Spinal cord (tissue), 10 donors: ENCODE measurements around the gene MYO1A. TPM values are rescaled to one million over a fixed set of nuclear protein-coding genes. Genes with fewer than 3 reads are reported as not detected.

Source experiments
- DNase-seq, 6 donors: peaks; one replicate each; pipeline versions ENCODE4 v3.0.0 to v3.0.0-alpha.2; 2013 to 2015; ENCODE audit warnings: low spot score in 6 of 6, low read depth in 4 of 6
- H3K27ac ChIP-seq: one replicate; pipeline ENCODE4 v1.5.1; 2013; ENCODE audit warnings: low read depth, low read length, control low read depth
- H3K27me3 ChIP-seq: one replicate; pipeline ENCODE4 v1.6.1; 2013; ENCODE audit warnings: low read length; ENCODE audit not compliant: control insufficient read depth, insufficient read depth
- H3K36me3 ChIP-seq: one replicate; pipeline ENCODE4 v1.6.1; 2013; ENCODE audit warnings: low read length; ENCODE audit not compliant: control insufficient read depth, insufficient read depth
- H3K4me1 ChIP-seq: one replicate; pipeline ENCODE4 v1.6.1; 2013; ENCODE audit warnings: low read length; ENCODE audit not compliant: control insufficient read depth, insufficient read depth
- H3K4me3 ChIP-seq: one replicate; pipeline ENCODE4 v1.5.1; 2013; ENCODE audit warnings: low read depth, low read length, control low read depth
- H3K9me3 ChIP-seq: one replicate; pipeline ENCODE4 v1.6.1; 2013; ENCODE audit warnings: low read length; ENCODE audit not compliant: control insufficient read depth, insufficient read depth
- WGBS: methylation state at CpG from one replicate; pipeline ENCODE4 v1.1.5; 2013; ENCODE audit warnings: missing lambda C conversion rate; ENCODE audit not compliant: insufficient coverage; 5-methylcytosine and 5-hydroxymethylcytosine counted together
- polyA plus RNA-seq, 2 donors: library from polyadenylated mRNA; unstranded; fragments of 120-200 nt; gene quantifications; one replicate each; pipeline ENCODE4 v1.2.1, GENCODE V29; 2013; ENCODE audit not compliant: insufficient read length in 2 of 2
- total RNA-seq, 2 donors: library from RNA; depleted of rRNA in 1 of 2; stranded (reverse); fragments of 120-200 nt in 1 of 2; fragments of >200 nt in 1 of 2; gene quantifications; one replicate each; pipeline versions ENCODE4 v1.2.3 to v1.2.4, GENCODE V29; 2013 to 2014
- donor health status: healthy.

MYO1A gene
- total and polyA plus RNA-seq, 4 donors: 0.17 to 0.69 (median 0.28) TPM; not detected in 1

DNA sequence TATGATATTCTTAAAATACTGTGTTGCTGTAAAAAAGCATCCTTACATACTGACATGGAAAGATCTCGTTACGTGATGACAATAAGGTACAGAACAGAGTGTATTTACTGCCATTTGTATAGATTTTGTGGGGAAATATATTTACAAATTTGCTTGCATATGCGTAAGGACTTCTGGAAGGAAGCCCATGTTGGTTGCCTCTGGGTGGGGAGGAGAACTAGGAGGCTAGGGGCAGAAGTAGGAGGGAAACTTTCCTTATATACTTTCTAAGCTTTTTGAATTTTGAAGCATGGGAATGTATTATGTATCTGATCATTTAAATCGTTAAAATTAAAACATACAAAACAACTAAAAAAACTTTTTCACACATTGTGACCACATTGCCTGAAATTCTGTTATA is 9.7 kb downstream of the MYO1A start:
- Histone ChIP-seq H3K36me3 (no peaks in the 10 kb centered on the region), H3K4me3 (no peak overlapping the region), H3K4me1 (no peaks in the 10 kb centered on the region), H3K9me3 (no peaks in the 10 kb centered on the region), H3K27me3 (no peaks in the 10 kb centered on the region), H3K27ac (no peak overlapping the region)
- 90% methylated on average over 2 of the region's 4 CpGs for WGBS
- no peak for DNase-seq

DNA sequence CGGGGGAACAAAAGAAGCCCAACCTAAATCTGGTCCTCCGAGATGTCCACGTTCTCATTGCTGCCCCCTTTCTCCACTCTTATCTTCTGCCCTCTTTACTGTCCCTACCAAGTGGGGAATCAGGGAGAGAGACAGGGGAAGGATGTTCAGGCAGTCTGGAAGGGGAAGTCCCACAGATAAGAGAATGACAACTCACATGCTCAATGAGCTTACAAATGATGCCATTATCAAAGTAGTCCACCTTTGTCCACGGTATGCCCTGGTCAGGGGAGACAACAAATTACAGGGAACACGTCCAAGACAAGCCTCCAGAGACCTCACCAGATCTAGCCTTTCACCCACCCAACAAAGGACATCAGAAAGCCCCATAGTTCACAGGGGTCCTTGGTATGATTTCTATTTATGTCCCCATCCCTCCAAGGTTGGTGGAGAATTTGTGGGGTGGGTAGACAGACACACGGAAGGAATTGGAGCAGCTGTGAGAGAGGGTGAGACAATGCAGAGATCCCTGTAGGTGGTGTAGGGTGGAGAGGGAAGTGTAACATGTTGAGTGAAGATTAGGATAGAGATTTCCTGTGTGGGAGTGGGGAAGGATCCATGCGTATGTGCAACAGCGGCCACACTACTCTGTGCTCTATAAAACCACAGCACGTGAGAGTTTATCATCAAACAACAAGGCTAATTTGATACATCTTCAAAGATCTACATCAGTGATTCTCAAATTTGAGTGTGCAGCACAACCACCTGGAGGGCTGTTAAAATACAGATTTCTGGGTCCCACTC is 10.7 kb downstream of the MYO1A start:
- no peak for DNase-seq
- Histone ChIP-seq H3K27ac (no peak overlapping the region), H3K9me3 (no peaks in the 10 kb centered on the region), H3K27me3 (no peaks in the 10 kb centered on the region), H3K4me1 (no peaks in the 10 kb centered on the region), H3K4me3 (no peak overlapping the region), H3K36me3 (no peaks in the 10 kb centered on the region)
- 85% methylated on average over 3 of the region's 9 CpGs for WGBS

DNA sequence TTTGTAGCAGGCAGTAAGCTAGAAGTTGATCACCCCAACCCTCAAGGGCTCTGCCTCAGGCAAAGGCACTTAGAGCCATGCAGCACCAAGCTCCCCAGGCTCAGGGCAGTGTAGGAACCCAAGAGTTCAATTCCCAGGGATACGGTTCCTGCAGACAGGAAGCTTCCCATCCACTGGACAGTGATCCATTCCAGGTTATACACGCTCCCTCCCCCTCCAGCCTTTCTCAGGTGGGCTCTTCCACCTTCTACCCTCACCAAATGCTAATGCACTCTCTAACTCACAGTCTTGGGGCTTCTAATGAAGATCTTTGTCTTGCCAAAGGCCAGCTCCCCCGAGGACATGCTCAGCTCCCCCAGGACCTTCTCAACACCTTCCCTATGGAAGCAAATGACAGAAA is 12.7 kb downstream of the MYO1A start:
- WGBS: 58% methylated on average over 2 of the region's 3 CpGs
- Histone ChIP-seq H3K9me3 (no peaks in the 10 kb centered on the region), H3K4me1 (no peaks in the 10 kb centered on the region), H3K36me3 (no peaks in the 10 kb centered on the region), H3K27ac (no peak overlapping the region), H3K4me3 (no peak overlapping the region), H3K27me3 (no peaks in the 10 kb centered on the region)
- no peak for DNase-seq

DNA sequence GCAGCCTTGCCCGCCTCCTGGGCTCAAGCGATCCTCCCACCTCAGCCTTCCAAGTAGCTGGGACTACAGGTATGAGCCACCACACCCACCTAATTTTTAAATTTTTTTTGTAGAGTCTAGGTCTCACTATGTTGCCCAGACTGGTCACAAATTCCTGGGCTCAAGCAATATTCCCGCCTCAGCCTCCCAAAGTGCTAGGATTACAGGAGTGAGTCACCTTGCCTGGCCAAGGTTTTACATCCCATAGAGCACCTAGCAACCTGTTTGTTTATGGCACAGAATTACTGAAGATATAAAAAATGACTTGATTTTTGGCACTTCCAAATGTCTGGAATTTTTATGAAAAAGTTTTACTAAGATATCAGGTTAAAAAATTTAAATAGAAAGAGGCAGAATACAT is 16.5 kb downstream of the MYO1A start:
- no peak for DNase-seq
- H3K4me1 ChIP-seq: peaks cover 4% of the 10 kb centered on the region
- H3K4me3 ChIP-seq: no peak overlapping the region
- no peak overlapping the region for H3K27ac ChIP-seq
- 92% methylated on average over 3 of the region's 3 CpGs for WGBS
- no peaks in the 10 kb centered on the region for H3K27me3 ChIP-seq
- no peaks in the 10 kb centered on the region for H3K36me3 ChIP-seq
- H3K9me3 ChIP-seq: no peaks in the 10 kb centered on the region

DNA sequence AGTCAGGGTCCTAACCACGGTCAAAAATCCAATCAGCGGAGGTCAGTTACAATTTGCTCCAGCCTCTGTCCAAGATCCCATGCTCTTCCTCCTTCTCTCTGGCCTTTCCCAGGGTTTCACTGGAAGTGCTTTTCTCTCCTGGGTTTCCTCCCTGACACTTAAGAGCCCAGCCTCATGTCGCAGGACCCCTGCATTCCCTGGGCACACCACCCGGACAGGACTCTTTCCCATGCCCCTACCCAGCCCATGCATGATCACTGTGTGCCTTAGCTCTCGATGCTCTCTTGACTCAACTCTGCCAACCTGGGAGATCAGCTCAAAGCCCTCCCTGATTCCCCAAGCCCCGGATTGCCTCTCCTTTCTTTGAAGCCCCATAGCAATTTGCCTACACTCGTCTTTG is 18.1 kb downstream of the MYO1A start:
- no peak for DNase-seq
- H3K4me1 ChIP-seq: peaks cover 15% of the 10 kb centered on the region
- no peaks in the 10 kb centered on the region for H3K27me3 ChIP-seq
- H3K27ac ChIP-seq: no peak overlapping the region
- no peaks in the 10 kb centered on the region for H3K9me3 ChIP-seq
- H3K4me3 ChIP-seq: no peak overlapping the region
- WGBS: 41% methylated on average over 7 of the region's 7 CpGs
- no peaks in the 10 kb centered on the region for H3K36me3 ChIP-seq

DNA sequence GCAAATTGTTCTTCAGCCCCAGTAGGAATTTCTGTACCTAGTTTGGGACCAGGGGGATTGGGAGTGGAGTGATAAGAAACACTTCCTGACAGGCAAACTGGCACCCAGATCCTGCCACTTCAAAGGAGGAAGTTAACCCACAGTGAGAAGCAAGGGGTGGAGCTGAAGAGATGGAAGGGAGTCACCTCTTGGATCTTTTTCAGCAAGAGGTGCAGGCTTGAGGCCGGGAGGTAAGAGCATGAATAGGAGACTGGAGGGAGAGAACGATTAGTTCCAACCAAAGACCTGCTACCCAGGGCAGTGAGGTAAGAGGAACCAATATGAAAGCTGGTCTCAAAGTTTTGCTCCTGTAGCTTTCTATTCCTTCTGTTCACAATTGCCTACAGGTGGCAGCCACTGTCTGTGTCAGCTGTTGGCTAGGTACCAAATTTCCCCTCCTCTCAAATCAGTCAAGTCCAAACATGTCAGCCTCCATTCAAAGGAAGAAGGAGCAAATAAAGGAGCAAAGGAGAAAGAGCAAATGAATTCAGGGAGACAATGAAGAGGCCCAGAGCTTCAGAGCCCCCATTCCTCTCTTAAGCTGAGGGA is 18.7 kb downstream of the MYO1A start:
- 40% methylated on average over 2 of the region's 2 CpGs for WGBS
- H3K36me3 ChIP-seq: no peaks in the 10 kb centered on the region
- no peak overlapping the region for H3K4me3 ChIP-seq
- H3K27me3 ChIP-seq: no peaks in the 10 kb centered on the region
- H3K27ac ChIP-seq: no peak overlapping the region
- H3K4me1 ChIP-seq: peaks cover 17% of the 10 kb centered on the region
- no peaks in the 10 kb centered on the region for H3K9me3 ChIP-seq
- DNase-seq: peak in 2 of 6 donors; percentile 31 to 64

DNA sequence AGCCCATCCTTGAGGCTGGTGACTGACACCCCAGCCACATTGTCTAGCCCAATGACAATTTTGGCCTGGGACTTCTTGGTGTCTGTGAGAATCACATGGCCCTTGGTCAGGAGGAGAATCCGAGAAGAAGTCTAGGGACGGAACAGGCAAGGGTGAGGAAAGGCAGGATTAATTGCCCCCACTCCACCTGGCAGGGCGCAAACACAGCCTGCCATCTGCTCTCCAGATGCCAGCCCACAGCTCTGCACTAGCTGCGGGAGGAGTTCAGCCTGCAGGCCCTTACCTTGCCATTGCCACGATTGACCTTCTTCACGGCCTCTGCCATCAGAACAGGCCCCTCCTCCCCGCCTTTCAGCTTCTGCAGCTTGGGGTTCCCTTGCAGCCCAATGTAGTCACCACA is 20.5 kb downstream of the MYO1A start:
- WGBS: 95% methylated on average over 5 of the region's 7 CpGs
- no peaks in the 10 kb centered on the region for H3K36me3 ChIP-seq

DNA sequence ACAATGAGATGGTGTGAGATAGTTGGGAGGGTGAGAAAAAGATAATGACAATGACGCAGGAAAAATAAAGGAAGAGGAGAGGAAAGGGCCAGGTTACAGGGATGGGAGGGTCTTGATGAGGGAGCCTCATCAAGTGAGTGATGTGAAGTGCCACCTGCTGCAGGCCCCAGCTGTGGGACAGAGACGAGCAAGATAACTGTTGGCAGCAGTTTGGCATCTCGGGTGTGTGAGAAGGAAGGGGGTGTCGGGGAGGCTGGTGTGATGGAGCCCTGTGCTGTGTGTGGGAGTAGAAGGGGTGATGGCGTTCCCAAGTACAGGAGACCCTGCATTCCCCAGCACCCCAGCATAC is 22.1 kb downstream of the MYO1A start:
- WGBS: 52% methylated on average over 4 of the region's 5 CpGs
- no peak overlapping the region for H3K4me3 ChIP-seq
- H3K4me1 ChIP-seq: peaks cover 17% of the 10 kb centered on the region
- DNase-seq: peak in 1 of 6 donors; percentile 24
- H3K36me3 ChIP-seq: no peaks in the 10 kb centered on the region
- no peaks in the 10 kb centered on the region for H3K27me3 ChIP-seq
- no peaks in the 10 kb centered on the region for H3K9me3 ChIP-seq
- no peak overlapping the region for H3K27ac ChIP-seq

More for the DNA sequence above, 20.5 kb downstream of the MYO1A start:
- Histone ChIP-seq H3K27ac (no peak overlapping the region), H3K27me3 (no peaks in the 10 kb centered on the region), H3K4me1 (peaks cover 17% of the 10 kb centered on the region), H3K9me3 (no peaks in the 10 kb centered on the region), H3K4me3 (no peak overlapping the region)
- no peak for DNase-seq

DNA sequence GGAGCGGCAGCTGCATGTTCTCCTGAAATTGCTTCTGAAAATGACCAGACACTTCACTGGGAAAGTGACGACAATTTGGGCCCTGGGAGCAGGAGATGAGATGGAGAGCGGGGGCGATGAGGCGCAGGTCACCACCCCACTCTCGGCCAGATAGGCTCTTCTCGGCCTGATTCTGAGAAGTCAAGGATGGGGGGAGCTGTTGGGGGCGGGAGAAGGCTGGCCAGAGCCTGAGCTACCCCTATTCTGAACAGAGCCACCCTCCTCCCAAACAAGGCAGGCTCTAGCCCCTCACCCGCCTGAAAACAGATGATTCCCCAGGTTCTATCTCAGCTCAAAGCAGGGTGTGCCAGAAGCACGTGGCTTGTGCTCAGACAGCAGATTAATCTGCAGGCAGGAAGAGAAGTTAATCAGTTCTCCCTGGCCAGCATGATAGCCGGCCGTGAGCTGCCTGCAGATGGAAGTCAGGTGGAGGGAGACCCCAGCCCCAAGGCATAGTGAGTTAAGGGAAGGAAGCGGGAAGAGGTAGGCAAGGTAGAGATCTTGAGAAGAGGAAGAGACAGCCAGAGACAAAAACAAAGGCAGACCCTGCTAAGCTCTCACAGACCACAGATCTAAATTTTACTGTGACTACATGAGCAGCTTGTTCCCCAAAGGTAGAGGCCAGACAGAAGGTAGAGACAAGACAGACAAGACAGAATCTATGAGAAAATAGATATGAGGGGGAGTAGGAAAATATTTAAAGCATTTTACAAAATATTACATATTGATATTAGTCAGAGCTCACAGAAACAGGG is 22.7 kb downstream of the MYO1A start:
- Histone ChIP-seq H3K27me3 (no peaks in the 10 kb centered on the region), H3K4me1 (peaks cover 17% of the 10 kb centered on the region), H3K4me3 (no peak overlapping the region), H3K9me3 (no peaks in the 10 kb centered on the region), H3K36me3 (no peaks in the 10 kb centered on the region), H3K27ac (no peak overlapping the region)
- WGBS: 50% methylated on average over 10 of the region's 13 CpGs
- DNase-seq: peak in 2 of 6 donors; percentile 24 to 77
